Brain microvascular endothelial cell (primary cell): ENCODE data around the gene LPIN3.

Experiments used
- DNase-seq: peaks from one replicate; pipeline ENCODE4 v3.0.0-alpha.2; 2020
- H3K27ac ChIP-seq: fragments of 250-450 bp; sonication (Bioruptor Pico); 2 replicates; pipeline ENCODE4 v1.5.1; 2020; ENCODE audit warnings: mild to moderate bottlenecking, moderate library complexity
- H3K27me3 ChIP-seq: fragments of 250-450 bp; sonication (Bioruptor Pico); replicated peaks from 2 replicates; pipeline ENCODE4 v1.5.1; 2020; ENCODE audit warnings: mild to moderate bottlenecking
- H3K36me3 ChIP-seq: fragments of 250-450 bp; sonication (Bioruptor Pico); replicated peaks from 2 replicates; pipeline ENCODE4 v1.5.1; 2020; ENCODE audit warnings: mild to moderate bottlenecking
- H3K4me3 ChIP-seq: 2 replicates; pipeline ENCODE4 v1.5.1; 2011; ENCODE audit warnings: low read depth, mild to moderate bottlenecking, control low read depth, low read length, moderate library complexity
- CTCF ChIP-seq: IDR thresholded peaks from 2 replicates; pipeline ENCODE4 v1.5.1; 2011; ENCODE audit warnings: low read depth, mild to moderate bottlenecking, moderate library complexity, low read length, control low read depth, inconsistent platforms; ENCODE audit errors: missing control alignments
- in situ Hi-C: cut with HindIII; loops from 2 replicates; pipeline ENCODE4 v1.10.0; 2017; ENCODE audit warnings: low sequenced_read_pairs, low pct_ligation_motif_present

The LPIN3 gene

GRCh38 chr20:41334443-41335421 is 5.9 kb upstream of the LPIN3 start:
- no peak overlapping the region for H3K27ac ChIP-seq
- TF ChIP-seq CTCF, result no peak
- in situ Hi-C loops, result no loop called here
- H3K4me3 ChIP-seq, result no peak overlapping the region
- no peaks in the 10 kb centered on the region for H3K27me3 ChIP-seq
- no peaks in the 10 kb centered on the region for H3K36me3 ChIP-seq
- DNase-seq, result no peak

GRCh38 chr20:41335591-41335990 is 5.0 kb upstream of the LPIN3 start:
- in situ Hi-C loops, result no loop called here
- no peak for TF ChIP-seq CTCF

GRCh38 chr20:41336711-41337492 is 3.7 kb upstream of the LPIN3 start:
- Histone ChIP-seq H3K36me3 (no peaks in the 10 kb centered on the region), H3K27me3 (no peaks in the 10 kb centered on the region), H3K27ac (no peak overlapping the region), H3K4me3 (no peak overlapping the region)
- DNase-seq, result no peak
- in situ Hi-C loops, result no loop called here
- no peak for TF ChIP-seq CTCF

More at GRCh38 chr20:41335591-41335990, 5.0 kb upstream of the LPIN3 start:
- Histone ChIP-seq H3K4me3 (no peak overlapping the region), H3K27me3 (no peaks in the 10 kb centered on the region), H3K36me3 (no peaks in the 10 kb centered on the region), H3K27ac (no peak overlapping the region)
- DNase-seq, result no peak

GRCh38 chr20:41339957-41340326 is 679 bp upstream of the LPIN3 start:
- in situ Hi-C loops, result no loop called here
- peak; percentile 58 for DNase-seq
- peak; percentile 97 for TF ChIP-seq CTCF
- H3K4me3 ChIP-seq, result peak overlapping the region; percentile 56
- H3K36me3 ChIP-seq, result no peaks in the 10 kb centered on the region
- H3K27ac ChIP-seq, result no peak overlapping the region
- H3K27me3 ChIP-seq, result no peaks in the 10 kb centered on the region

GRCh38 chr20:41342474-41343464 is 2.1 kb downstream of the LPIN3 start:
- H3K27me3 ChIP-seq, result no peaks in the 10 kb centered on the region
- DNase-seq, result no peak
- no peak overlapping the region for H3K4me3 ChIP-seq
- no peak for TF ChIP-seq CTCF
- in situ Hi-C loops, result no loop called here
- no peaks in the 10 kb centered on the region for H3K36me3 ChIP-seq
- H3K27ac ChIP-seq, result no peak overlapping the region
